Measurements from ENCODE around the gene CBX2.

DNA sequence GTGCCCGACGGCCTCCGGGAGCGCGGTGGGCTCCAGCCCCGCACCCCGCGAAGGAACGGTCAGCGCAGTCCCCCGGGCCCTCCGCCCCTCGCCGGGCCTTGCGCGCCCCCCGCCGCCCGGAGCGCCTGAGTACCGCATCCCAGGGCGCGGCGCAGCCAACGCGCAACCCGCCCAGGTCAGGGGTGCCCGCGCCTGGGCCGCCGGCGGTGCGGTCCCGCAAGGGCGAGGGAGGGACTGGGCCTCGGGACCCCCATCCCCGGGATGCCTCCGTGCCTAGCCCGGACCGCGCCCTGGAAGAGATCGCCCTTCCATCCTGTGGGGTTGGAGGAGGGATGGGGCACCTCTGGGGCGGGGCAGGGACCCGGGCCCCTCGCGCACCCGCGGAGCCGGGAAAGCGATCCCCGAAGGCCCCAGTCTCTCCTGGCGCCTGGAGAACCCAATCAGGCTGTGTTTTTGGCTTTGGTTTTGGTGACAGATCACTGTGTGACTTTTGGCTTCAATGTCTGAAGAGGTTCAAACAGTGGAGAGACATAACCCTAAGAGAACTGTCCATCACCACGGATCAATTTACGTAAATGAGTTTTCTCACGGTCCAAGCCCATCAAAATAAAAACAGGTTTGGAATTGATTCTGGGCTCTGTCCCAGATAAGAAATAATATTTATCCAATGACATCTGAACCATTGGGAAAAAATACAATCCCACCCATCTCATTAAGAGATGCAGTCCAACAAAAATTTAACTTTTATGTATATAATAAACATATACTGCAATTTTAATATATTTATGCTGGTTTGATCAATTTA, 29.5 kb upstream of the CBX2 start:
- TF ChIP-seq, protein P1, sequence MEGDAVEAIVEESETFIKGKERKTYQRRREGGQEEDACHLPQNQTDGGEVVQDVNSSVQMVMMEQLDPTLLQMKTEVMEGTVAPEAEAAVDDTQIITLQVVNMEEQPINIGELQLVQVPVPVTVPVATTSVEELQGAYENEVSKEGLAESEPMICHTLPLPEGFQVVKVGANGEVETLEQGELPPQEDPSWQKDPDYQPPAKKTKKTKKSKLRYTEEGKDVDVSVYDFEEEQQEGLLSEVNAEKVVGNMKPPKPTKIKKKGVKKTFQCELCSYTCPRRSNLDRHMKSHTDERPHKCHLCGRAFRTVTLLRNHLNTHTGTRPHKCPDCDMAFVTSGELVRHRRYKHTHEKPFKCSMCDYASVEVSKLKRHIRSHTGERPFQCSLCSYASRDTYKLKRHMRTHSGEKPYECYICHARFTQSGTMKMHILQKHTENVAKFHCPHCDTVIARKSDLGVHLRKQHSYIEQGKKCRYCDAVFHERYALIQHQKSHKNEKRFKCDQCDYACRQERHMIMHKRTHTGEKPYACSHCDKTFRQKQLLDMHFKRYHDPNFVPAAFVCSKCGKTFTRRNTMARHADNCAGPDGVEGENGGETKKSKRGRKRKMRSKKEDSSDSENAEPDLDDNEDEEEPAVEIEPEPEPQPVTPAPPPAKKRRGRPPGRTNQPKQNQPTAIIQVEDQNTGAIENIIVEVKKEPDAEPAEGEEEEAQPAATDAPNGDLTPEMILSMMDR (IDR thresholded peaks at IDR 0.05): no peak
- no peak for TF ChIP-seq POLR2A (IDR thresholded peaks at IDR 0.05)
